GM12878 (cell line): ENCODE results near the gene VEZF1. TPM values are rescaled to one million over a fixed set of nuclear protein-coding genes. Genes with fewer than 3 reads are reported as not detected.

ENCODE experiments used
- DPF2 ChIP-seq: fragments of 450-650 bp; IDR thresholded peaks from 2 replicates; pipeline ENCODE4 v1.6.1; 2017; ENCODE audit warnings: mild to moderate bottlenecking
- E2F8 ChIP-seq: fragments of 450-650 bp; IDR thresholded peaks from 2 replicates; pipeline ENCODE4 v1.6.1; 2018; ENCODE audit warnings: mild to moderate bottlenecking, low read depth, moderate library complexity; ENCODE audit not compliant: partially characterized antibody
- ESRRA ChIP-seq: IDR thresholded peaks from 2 replicates; pipeline ENCODE4 v1.6.1; 2012; ENCODE audit warnings: mild to moderate bottlenecking, low read length, improper control_type of control experiment
- HDGF ChIP-seq: fragments of 450-650 bp; IDR thresholded peaks from 2 replicates; pipeline ENCODE4 v1.6.1; 2016; ENCODE audit warnings: antibody characterized with exemption
- IKZF1 ChIP-seq: fragments of 450-650 bp; conservative IDR thresholded peaks from 2 replicates; pipeline ENCODE4 v1.6.1; 2017; ENCODE audit warnings: antibody characterized with exemption, mild to moderate bottlenecking
- IKZF2 ChIP-seq, 2 experiments: fragments of 450-650 bp; IDR thresholded peaks; 2 replicates each; pipeline ENCODE4 v1.6.1; 2017; ENCODE audit warnings: mild to moderate bottlenecking in 2 of 2, moderate library complexity in 2 of 2
- MEF2A ChIP-seq: IDR thresholded peaks from 2 replicates; pipeline ENCODE4 v1.6.1; 2011; ENCODE audit warnings: low read depth, mild to moderate bottlenecking, low read length, moderate library complexity; ENCODE audit not compliant: insufficient read depth
- MTA2 ChIP-seq: fragments of 450-650 bp; IDR thresholded peaks from 2 replicates; pipeline ENCODE4 v1.6.1; 2016; ENCODE audit warnings: low read depth, mild to moderate bottlenecking, moderate library complexity
- MXI1 ChIP-seq: fragments of 150-350 bp; IDR thresholded peaks from 2 replicates; pipeline ENCODE4 v1.6.1; 2011; ENCODE audit warnings: low read depth, mild to moderate bottlenecking, inconsistent platforms, low read length, improper control_type of control experiment
- PAX5 ChIP-seq: IDR thresholded peaks from 2 replicates; pipeline ENCODE4 v1.6.1; 2011; ENCODE audit warnings: low read depth, low read length, borderline replicate concordance
- POLR2A ChIP-seq: IDR thresholded peaks from 2 replicates; pipeline ENCODE4 v1.6.1; 2011; ENCODE audit warnings: low read depth, mild to moderate bottlenecking, low read length
- POLR2AphosphoS5 ChIP-seq: IDR thresholded peaks from 2 replicates; pipeline ENCODE4 v1.6.1; 2011; ENCODE audit warnings: mild to moderate bottlenecking, low read length, inconsistent platforms
- PRDM15 ChIP-seq: fragments of 450-650 bp; formaldehyde crosslinking; IDR thresholded peaks from 2 replicates; pipeline ENCODE4 v1.4.0; 2020; ENCODE audit warnings: mild to moderate bottlenecking, moderate library complexity
- SIX5 ChIP-seq: IDR thresholded peaks from 2 replicates; pipeline ENCODE4 v1.6.1; 2011; ENCODE audit warnings: mild to moderate bottlenecking, low read depth, low read length, moderate library complexity; ENCODE audit not compliant: severe bottlenecking
- SMC3 ChIP-seq: IDR thresholded peaks from 2 replicates; pipeline ENCODE4 v1.6.1; 2011; ENCODE audit warnings: low read length, improper control_type of control experiment, borderline replicate concordance
- SP1 ChIP-seq: IDR thresholded peaks from one replicate; pipeline ENCODE4 v1.6.1; 2011; ENCODE audit warnings: low read depth, low read length
- SREBF2 ChIP-seq: IDR thresholded peaks from 2 replicates; pipeline ENCODE4 v1.6.1; 2012; ENCODE audit warnings: mild to moderate bottlenecking, low read length
- SRF ChIP-seq, 2 experiments: IDR thresholded peaks; 2 replicates each; pipeline ENCODE4 v1.6.1; 2011; ENCODE audit warnings: low read depth in 2 of 2, low read length in 2 of 2, mild to moderate bottlenecking in 1 of 2, moderate library complexity in 1 of 2
- USF2 ChIP-seq: IDR thresholded peaks from 2 replicates; pipeline ENCODE4 v1.6.1; 2011; ENCODE audit warnings: low read depth, low read length, improper control_type of control experiment, borderline replicate concordance
- ZBTB11 ChIP-seq: fragments of 450-650 bp; formaldehyde crosslinking; IDR thresholded peaks from 2 replicates; pipeline ENCODE4 v1.5.0; 2022; ENCODE audit warnings: mild to moderate bottlenecking, missing genetic modification characterization
- ZNF207 ChIP-seq: fragments of 450-650 bp; IDR thresholded peaks from 2 replicates; pipeline ENCODE4 v1.6.1; 2014; ENCODE audit warnings: antibody characterized with exemption, mild to moderate bottlenecking, borderline replicate concordance
- polyA plus RNA-seq, 11 experiments: library from polyadenylated mRNA; depleted of rRNA in 4 of 11; unstranded in 6 of 11; stranded (reverse) in 5 of 11; fragments of >200 nt; fragmentation: Nextera tagmentation in 4 of 11; fragmentation: Illumina TruSeq in 1 of 11; extraction: Ambion mirVana in 4 of 11; extraction: Trizol in 1 of 11; gene quantifications; 1 replicate in 1 of 11; 2 replicates in 10 of 11; pipeline versions ENCODE4 v1.2.1 to v1.2.3, GENCODE V29; 2011 to 2016; ENCODE audit warnings: inconsistent platforms in 2 of 11, missing spikeins in 2 of 11, low read depth in 1 of 11
- total RNA-seq, 4 experiments: library from RNA; depleted of rRNA in 3 of 4; stranded (reverse); fragments of >200 nt in 3 of 4; fragmentation: Illumina TruSeq in 1 of 4; extraction: Trizol in 1 of 4; gene quantifications; 2 replicates each; pipeline versions ENCODE4 v1.2.1 to v1.2.3, GENCODE V29; 2013 to 2021

VEZF1 gene
- total and polyA plus RNA-seq, 10 of the 15 experiments (the other 5 are each of a cell fraction or from before 2014, with no cell fraction given) = 9.5 to 28.2 (median 20.3) TPM

- TF ChIP-seq SRF (IDR thresholded peaks at IDR 0.05; ENCODE audit: low read depth in 2 of 2, low read length in 2 of 2) (no peak), IKZF2 (IDR thresholded peaks at IDR 0.05) (peak; percentile 75 to 78), PRDM15 (CRISPR knock-in tag) (no peak), ZNF207 (no peak), HDGF (peak; percentile 3; the same call in 1 of the 2 replicates), SIX5 (no peak), USF2 (no peak), POLR2AphosphoS5 (no peak), DPF2 (peak; percentile 82), MXI1 (no peak), SP1 (peak; percentile 28), POLR2A (no peak), IKZF1 (peak; percentile 86), ESRRA (no peak), MTA2 (peak; percentile 51; the same call in 1 of the 2 replicates), PAX5 (peak; percentile 84; the same call in 1 of the 2 replicates), E2F8 (no peak), SREBF2 (no peak), ZBTB11 (no peak), MEF2A (0 out of 2 replicates have a peak, but pooled peaks have one; percentile 50), SMC3 (0 out of 2 replicates have a peak, but pooled peaks have one; percentile 11)
Measured at GRCh38 chr17:57939797-57940196, 48.3 kb downstream of the VEZF1 start (continued).
